Measurements from ENCODE around the gene ADAMTS17.

ADAMTS17 gene

DNA sequence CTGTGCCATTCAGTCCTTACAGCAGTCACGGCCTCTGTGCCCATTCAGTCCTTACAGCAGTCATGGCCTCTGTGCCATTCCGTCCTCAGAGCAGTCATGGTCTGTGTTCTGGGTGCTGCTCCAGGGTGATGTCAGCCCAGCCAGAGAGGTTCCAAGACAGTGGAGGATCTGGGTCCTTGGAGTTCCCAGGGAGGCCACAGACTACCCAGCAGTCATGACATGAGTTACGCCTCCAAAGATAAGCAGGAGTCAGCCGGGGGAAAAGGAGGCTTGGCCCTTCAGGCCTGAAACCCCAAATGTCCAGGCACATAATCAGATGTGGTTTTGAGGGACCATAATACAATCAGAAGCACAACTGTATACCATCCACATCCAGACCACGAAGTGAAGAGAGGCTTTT, 115.7 kb downstream of the ADAMTS17 start:
- Histone ChIP-seq H3K36me3 (ENCODE audit: insufficient read depth, low read length) (no peaks in the 10 kb centered on the region), H3K4me1 (ENCODE audit: insufficient read depth, low read length) (no peaks in the 10 kb centered on the region), H3K9me3 (ENCODE audit: control insufficient read depth, insufficient read depth, low read length) (no peaks in the 10 kb centered on the region), H3K9ac (ENCODE audit: low read depth, low read length) (no peak overlapping the region)

DNA sequence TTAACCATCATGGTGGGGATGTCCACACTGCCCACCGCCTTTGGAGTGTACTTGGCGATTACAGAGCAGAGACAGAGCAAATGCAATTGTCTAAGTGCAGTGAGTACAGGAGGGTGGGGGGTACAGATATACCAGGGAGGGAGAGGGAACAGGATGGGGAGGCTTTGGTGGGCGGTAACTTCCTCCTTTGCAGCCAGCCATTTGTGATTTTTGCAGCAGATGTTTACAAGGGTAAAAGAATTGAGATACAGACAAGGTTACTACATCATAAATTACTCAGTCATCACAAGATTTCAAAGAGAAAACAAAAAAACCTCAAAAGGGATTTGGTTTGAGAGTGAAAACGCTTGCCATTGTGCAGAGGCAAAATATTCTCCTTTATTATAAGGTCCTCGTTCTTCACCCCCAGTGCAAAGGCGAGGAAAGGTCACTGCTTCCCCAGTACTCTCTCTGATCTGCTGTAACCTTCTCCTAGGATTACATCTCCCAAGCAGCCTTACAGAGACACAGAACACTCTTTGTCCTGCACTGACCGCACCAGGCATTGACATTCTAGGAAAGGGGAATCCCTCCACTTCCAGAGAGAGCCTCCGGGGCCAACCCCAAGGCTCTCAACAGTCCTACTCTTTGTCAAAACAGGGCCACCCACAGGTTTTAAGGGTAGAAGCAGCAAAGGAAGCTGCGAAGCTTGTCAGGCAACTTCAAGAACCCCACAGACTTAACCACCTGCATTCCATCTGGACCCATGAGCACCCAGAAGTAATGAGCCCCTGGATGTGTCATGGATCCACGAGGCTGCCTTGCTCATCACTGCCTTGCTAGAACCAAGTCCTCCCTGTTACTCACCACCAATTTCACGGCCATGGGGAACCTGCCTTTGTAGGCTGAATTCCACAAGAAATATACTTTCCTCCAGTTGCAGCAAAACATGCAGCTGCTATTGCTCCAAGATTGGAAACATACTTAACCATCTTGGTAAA, 117.3 kb downstream of the ADAMTS17 start:
- no peaks in the 10 kb centered on the region for H3K9me3 ChIP-seq (ENCODE audit: control insufficient read depth, insufficient read depth, low read length)
- no peaks in the 10 kb centered on the region for H3K36me3 ChIP-seq (ENCODE audit: insufficient read depth, low read length)
- H3K9ac ChIP-seq (ENCODE audit: low read depth, low read length): no peak overlapping the region
- H3K4me1 ChIP-seq (ENCODE audit: insufficient read depth, low read length): no peaks in the 10 kb centered on the region

DNA sequence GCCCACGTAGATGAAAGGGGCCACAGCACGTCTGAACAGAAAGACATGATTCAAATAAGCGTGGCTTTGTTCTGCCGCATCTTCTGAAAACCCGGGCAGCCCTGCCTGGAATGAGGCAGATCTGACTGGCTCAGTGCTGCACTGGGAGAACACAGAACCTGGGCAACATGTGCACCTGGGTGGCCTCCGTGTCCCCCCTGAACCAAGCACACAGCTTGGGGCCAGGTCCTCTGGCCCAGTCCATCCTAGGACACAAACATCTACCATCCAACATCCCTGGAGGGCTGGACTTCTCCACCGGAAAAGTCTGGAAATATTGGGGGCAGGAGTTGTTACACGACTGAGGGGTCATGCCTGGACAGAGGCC, 119.4 kb downstream of the ADAMTS17 start:
- H3K4me1 ChIP-seq (ENCODE audit: insufficient read depth, low read length): no peaks in the 10 kb centered on the region
- H3K9me3 ChIP-seq (ENCODE audit: control insufficient read depth, insufficient read depth, low read length): no peaks in the 10 kb centered on the region
- H3K9ac ChIP-seq (ENCODE audit: low read depth, low read length): no peak overlapping the region
- H3K36me3 ChIP-seq (ENCODE audit: insufficient read depth, low read length): no peaks in the 10 kb centered on the region

DNA sequence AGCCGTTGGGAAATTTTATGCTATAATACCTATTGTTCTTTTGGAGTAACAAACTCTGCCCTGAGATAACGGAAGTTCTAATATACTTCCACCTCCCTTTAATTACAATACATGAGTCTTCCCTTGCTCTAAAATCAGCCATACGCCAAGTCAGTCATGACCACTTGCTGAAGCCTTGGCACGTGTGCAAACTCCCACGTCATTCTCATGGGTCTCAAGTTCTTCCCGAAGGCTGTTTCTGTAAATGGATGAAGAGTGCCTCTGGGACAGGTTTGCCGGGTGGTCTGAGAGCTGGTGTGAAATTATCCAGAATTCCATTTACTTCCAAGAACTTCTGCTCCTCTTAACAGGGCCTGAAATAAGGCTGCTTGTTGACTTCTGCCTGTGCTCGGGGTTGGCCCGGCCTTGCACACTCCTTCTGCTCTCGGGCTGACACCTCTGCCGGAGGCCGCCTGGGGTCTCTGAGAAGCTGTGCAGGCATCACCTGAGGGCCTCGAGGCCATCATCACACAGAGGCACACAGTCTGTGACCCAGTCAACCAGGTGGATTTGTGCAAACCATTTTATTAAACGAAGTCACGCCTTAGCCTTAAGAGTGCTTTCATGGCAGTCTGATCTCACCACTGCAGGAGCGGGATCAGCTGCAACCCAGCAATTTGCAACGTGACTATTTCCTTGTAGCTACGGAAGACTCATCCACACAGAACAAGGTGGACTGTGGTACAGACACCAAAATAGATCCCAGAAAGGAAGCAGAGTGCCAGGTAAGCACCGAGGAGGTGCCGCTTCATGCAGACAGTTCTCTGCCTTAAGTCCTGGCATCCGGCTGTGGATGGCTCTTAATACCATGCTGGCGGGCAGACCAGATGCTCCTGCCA, 120.1 kb downstream of the ADAMTS17 start:
- H3K36me3 ChIP-seq (ENCODE audit: insufficient read depth, low read length): no peaks in the 10 kb centered on the region
- no peak overlapping the region for H3K9ac ChIP-seq (ENCODE audit: low read depth, low read length)
- H3K4me1 ChIP-seq (ENCODE audit: insufficient read depth, low read length): no peaks in the 10 kb centered on the region

DNA sequence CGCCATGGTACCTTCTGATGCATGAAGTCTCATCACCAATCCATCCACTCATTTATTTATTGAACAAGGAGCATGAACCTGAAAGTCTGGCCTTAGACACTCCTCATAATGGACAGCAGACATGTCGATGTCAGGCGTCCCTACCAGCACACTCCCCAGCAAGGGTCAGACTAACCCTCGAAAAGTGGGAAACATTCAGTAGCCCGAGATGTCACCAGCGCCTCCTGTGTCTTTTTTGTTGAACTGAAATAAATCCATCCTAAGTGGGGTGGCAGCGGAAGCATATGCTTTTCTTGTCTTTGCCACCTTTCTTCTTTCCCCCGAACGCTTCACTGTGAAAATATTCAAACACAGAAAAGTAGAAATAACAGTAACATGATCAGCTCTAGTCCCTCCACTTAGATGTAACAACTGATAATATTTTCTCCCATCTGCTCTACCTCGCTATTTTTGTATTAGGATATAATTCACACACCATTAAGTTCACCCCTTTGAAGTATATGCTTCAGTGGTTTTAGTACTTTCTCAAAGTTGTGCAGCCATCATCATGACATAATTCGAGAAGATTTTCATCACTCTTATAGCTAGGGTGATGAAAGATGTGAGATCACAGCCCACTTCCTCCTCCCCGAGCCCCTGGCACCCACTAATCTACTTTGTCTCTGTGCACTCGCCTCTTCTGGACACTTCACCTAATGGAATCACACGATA, 121.6 kb downstream of the ADAMTS17 start:
- no peak overlapping the region for H3K9ac ChIP-seq (ENCODE audit: low read depth, low read length)
- H3K9me3 ChIP-seq (ENCODE audit: control insufficient read depth, insufficient read depth, low read length): no peaks in the 10 kb centered on the region
- no peaks in the 10 kb centered on the region for H3K36me3 ChIP-seq (ENCODE audit: insufficient read depth, low read length)
- no peaks in the 10 kb centered on the region for H3K4me1 ChIP-seq (ENCODE audit: insufficient read depth, low read length)

More for the DNA sequence above, 120.1 kb downstream of the ADAMTS17 start:
- H3K9me3 ChIP-seq (ENCODE audit: control insufficient read depth, insufficient read depth, low read length): no peaks in the 10 kb centered on the region

DNA sequence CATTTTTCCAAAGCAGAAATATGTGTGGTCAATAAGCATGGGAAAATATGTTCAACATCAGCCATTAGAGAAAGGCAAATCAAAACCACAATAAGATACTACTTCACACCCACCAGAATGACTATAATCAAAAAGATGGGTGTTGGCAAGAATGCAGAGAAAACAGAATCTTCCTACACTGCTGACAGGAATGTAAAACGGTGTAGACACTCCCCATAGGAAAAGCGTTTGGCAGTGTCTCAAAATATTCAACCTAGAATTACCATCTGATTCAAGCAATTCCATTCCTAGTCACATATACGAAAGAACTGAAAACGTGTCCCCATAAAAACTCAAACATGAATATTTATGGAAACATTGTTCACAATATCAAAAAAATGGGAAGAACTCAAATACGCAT, 123.3 kb downstream of the ADAMTS17 start:
- no peaks in the 10 kb centered on the region for H3K9me3 ChIP-seq (ENCODE audit: control insufficient read depth, insufficient read depth, low read length)
- no peaks in the 10 kb centered on the region for H3K4me1 ChIP-seq (ENCODE audit: insufficient read depth, low read length)
- no peak overlapping the region for H3K9ac ChIP-seq (ENCODE audit: low read depth, low read length)
- H3K36me3 ChIP-seq (ENCODE audit: insufficient read depth, low read length): no peaks in the 10 kb centered on the region

DNA sequence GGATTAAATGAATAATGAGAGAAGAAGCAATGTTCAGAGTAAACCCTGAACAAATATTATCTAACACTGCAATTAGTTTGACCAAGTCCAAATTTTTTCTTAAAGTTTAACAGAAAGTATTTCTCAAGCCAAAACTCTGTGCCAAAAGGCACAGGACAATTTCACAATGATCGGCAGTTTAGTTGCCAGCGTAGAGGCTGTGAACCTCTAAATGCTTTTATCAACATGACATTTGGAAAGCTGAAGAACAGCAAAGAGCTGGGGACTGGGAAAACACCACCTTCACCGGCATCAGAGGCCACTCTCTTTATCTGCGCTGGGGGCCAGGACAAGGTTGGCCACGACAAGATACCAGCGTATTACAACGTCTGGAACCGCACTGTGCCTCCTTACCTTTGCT, 125.6 kb downstream of the ADAMTS17 start:
- H3K4me1 ChIP-seq (ENCODE audit: insufficient read depth, low read length): peaks cover 9% of the 10 kb centered on the region; the same call in 1 of the 2 replicates

DNA sequence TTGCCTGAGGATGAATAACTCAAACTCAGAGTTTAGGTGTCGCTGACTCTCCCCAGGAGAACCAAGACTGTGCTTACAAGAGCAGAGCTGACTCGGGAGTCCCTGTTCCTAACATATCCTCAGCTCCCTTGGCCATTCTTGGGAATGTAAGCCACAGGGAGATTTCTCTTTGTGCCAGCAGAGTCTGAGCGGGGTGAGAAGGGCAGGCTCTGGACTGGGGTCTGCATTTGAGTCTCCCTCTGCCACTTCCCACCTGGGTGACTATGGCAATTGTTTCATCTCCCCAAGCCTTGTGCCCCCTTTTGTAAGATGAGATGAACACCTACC, 126.0 kb downstream of the ADAMTS17 start:
- no peaks in the 10 kb centered on the region for H3K36me3 ChIP-seq (ENCODE audit: insufficient read depth, low read length)
- H3K4me1 ChIP-seq (ENCODE audit: insufficient read depth, low read length): peaks cover 9% of the 10 kb centered on the region; the same call in 1 of the 2 replicates
- H3K9me3 ChIP-seq (ENCODE audit: control insufficient read depth, insufficient read depth, low read length): no peaks in the 10 kb centered on the region
- no peak overlapping the region for H3K9ac ChIP-seq (ENCODE audit: low read depth, low read length)

More for the DNA sequence above, 125.6 kb downstream of the ADAMTS17 start:
- H3K9ac ChIP-seq (ENCODE audit: low read depth, low read length): no peak overlapping the region
- no peaks in the 10 kb centered on the region for H3K9me3 ChIP-seq (ENCODE audit: control insufficient read depth, insufficient read depth, low read length)
- H3K36me3 ChIP-seq (ENCODE audit: insufficient read depth, low read length): no peaks in the 10 kb centered on the region

DNA sequence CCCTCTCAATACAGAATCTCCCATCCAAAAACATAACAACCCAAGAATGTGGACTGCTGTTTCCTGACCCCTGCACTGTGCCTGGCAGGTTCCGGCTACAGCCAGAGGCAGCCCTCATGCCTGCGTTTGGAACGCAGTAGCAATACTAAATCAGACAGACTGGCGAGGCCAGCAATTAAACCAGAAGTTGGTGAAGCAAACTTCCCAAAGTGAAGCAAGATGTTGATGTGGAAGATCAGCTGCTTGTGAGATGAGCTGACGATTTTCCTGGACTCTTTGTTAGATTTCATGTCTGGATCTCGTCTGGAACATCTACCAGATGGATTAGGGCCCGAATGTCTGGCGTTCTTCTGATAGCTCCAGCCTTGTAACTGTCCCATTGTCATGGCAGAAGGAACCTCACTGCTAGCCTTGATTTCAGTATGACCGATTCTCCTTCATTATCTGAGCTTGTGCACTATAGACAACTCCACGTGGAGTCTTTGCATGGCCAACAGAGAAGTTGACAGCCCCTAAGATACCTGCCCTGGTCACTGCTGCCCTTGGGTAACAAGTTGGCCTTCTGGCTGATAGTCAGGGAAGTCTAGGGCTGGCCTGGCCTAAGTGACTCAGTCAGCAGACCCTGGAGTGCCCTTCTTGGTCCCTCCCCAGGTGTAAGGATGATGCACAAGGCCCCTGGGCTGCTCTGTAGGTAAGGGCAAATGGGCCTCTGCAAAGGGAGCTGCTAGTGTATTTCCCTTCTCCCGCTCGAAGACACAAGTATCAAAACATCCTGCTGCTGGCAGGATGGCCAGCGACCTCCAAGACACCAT, 126.5 kb downstream of the ADAMTS17 start:
- Histone ChIP-seq H3K4me1 (ENCODE audit: insufficient read depth, low read length) (peaks cover 9% of the 10 kb centered on the region; the same call in 1 of the 2 replicates), H3K9me3 (ENCODE audit: control insufficient read depth, insufficient read depth, low read length) (no peaks in the 10 kb centered on the region), H3K36me3 (ENCODE audit: insufficient read depth, low read length) (no peaks in the 10 kb centered on the region), H3K9ac (ENCODE audit: low read depth, low read length) (no peak overlapping the region)

DNA sequence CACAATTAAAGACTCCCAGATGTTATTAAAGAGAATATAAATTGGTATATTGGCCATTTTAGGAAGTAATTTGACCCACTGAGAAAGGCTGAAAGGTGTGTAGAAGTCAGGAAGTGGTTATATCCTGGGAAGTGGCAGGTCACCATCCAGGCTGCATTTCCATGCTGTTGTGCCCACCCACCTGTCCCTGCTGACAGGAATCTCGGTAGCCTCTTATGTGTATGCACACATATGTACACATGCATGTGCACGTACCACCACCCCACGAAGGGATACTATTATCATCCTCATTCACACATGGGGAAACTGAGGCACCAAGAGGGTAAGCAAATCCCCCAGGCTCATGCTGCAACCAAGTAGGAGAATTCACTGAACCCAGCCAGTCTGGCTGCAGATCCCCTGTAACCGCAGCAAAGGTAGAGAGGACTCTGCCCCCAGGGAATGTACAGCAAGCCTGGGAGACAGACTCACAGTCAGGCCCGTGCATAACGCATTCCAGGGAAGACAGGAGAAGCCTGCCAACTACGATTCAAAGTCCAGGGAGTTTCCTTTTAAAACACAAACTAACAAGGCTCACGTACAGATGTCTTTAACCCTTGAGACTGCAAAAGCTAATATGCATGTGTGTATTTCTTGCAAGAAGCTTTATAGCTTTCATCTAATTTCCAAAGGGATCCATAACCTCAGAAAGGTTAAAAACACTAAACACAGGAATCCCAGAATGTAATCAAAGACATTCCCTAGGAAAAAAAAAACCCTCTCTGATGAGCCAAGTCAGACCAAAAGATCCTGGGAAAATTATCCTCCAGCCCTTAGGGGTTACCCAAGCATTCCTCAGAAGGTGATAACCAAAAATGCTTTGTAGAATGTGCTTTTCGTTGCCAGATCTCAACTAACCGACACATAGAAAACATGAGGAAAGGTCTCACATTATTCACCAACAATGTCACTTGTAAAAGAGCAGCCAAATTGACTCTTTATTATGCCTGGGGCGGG, 129.6 kb downstream of the ADAMTS17 start:
- H3K36me3 ChIP-seq (ENCODE audit: insufficient read depth, low read length): no peaks in the 10 kb centered on the region
- no peak overlapping the region for H3K9ac ChIP-seq (ENCODE audit: low read depth, low read length)
- H3K4me1 ChIP-seq (ENCODE audit: insufficient read depth, low read length): peaks cover 9% of the 10 kb centered on the region; the same call in 1 of the 2 replicates
- H3K9me3 ChIP-seq (ENCODE audit: control insufficient read depth, insufficient read depth, low read length): no peaks in the 10 kb centered on the region

DNA sequence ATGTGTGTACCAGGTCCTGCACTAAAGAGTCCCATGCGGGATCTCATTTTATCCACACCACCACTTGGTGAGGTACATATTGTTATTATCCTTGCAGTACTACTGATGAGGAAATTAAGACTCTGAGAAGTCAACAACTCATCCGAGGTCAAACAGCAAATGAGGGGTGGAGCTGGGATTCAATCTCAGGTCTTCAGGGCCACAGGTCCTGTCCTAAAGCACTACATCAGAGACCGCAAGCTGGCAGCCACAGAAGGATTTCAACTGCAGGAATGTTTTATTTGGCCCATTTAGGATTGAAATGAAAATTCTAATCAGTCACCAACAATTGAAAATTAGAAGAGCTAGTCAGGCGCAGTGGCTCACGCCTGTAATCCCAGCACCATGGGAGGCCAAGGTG, 131.4 kb downstream of the ADAMTS17 start:
- no peak overlapping the region for H3K9ac ChIP-seq (ENCODE audit: low read depth, low read length)
- H3K9me3 ChIP-seq (ENCODE audit: control insufficient read depth, insufficient read depth, low read length): no peaks in the 10 kb centered on the region; the same call in 1 of the 2 replicates
- no peaks in the 10 kb centered on the region for H3K36me3 ChIP-seq (ENCODE audit: insufficient read depth, low read length)
- peaks cover 17% of the 10 kb centered on the region; the same call in 1 of the 2 replicates for H3K4me1 ChIP-seq (ENCODE audit: insufficient read depth, low read length)

DNA sequence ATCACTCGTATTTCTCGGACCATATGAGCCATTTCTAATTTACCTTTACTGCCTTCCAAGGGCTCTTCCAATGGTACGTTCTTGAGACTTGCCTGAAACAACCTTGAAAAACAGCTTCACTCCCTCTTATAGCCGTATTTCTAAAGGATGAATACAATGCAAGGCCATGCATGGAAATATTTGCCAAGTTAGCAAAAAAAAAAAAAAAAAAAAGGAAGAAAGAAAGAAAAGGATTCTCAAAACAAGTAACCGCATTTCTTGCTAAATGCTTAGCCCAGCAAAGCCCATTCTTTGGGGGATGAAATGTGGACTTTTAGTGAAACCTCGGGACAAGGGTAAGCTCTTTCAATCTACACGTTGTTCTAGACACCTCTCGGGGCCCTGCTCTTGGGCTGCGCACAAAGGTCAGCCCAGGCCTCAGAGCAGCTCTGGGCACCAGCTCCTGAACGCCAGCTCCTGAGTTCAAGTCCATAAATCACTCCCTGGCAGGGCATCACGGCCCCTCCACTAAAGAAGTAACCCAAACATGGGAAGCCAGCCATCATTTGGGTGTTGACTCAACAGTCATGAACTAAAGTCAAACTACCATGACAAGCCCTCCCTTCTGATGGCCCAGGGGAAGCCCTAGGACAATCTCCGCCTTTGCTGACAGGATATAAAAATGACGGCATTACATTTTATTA, 132.7 kb downstream of the ADAMTS17 start:
- peaks cover 17% of the 10 kb centered on the region; the same call in 1 of the 2 replicates for H3K4me1 ChIP-seq (ENCODE audit: insufficient read depth, low read length)
- H3K36me3 ChIP-seq (ENCODE audit: insufficient read depth, low read length): no peaks in the 10 kb centered on the region
- no peak overlapping the region for H3K9ac ChIP-seq (ENCODE audit: low read depth, low read length)
- H3K9me3 ChIP-seq (ENCODE audit: control insufficient read depth, insufficient read depth, low read length): no peaks in the 10 kb centered on the region; the same call in 1 of the 2 replicates

Data from ES-I3 (cell line).